ENCODE data around the gene SPOP.
"Not testable (repeated sequence)": the region's sequence is repeated elsewhere in the genome, so short reads cannot be mapped to it uniquely, and the experiment has no call there.

Gene SPOP

GRCh38 chr17:49681106-49681979 is 3.4 kb upstream of the SPOP start:
- CTCF ChIA-PET, result interaction anchor here (0.9 to 6.9 kb wide), 9 partner anchors 9 to 318 kb away, joined by 3 to 59 read pairs (median 5); partner anchors contain the start of gene NXPH3
- DNase-seq (ENCODE audit: low read depth, low spot score), result no peak
- TF ChIP-seq CTCF (IDR thresholded peaks at IDR 0.05; ENCODE audit: insufficient read depth, low read length, missing control alignments), result no peak
- H3K4me3 ChIP-seq (ENCODE audit: low read depth, low read length), result no peak overlapping the region
- POLR2A ChIA-PET, result no interaction called here

GRCh38 chr17:49680314-49680713 is 2.4 kb upstream of the SPOP start:
- no peak for TF ChIP-seq CTCF (IDR thresholded peaks at IDR 0.05; ENCODE audit: insufficient read depth, low read length, missing control alignments)
- no peak overlapping the region for H3K4me3 ChIP-seq (ENCODE audit: low read depth, low read length)
- ChIA-PET POLR2A (no interaction called here), CTCF (interaction anchor here (1.3 to 6.9 kb wide), 4 partner anchors 8 to 111 kb away, joined by 4 to 59 read pairs (median 22); no protein-coding TSS in a partner anchor)
- DNase-seq (ENCODE audit: low read depth, low spot score), result no peak

GRCh38 chr17:49677134-49677932 is 564 bp downstream of the SPOP start:
- DNase-seq (ENCODE audit: low read depth, low spot score), result peak; percentile 42
- TF ChIP-seq CTCF (IDR thresholded peaks at IDR 0.05; ENCODE audit: insufficient read depth, low read length, missing control alignments), result no peak
- POLR2A ChIA-PET, result interaction anchor here (0.6 to 1.0 kb wide), 5 partner anchors 14 to 1272 kb away, joined by 3 to 8 read pairs (median 4); no protein-coding TSS in a partner anchor
- CTCF ChIA-PET, result interaction anchor here (0.7 to 1.8 kb wide), 3 partner anchors 11 to 106 kb away, joined by 3 to 5 read pairs (median 4); no protein-coding TSS in a partner anchor
- peak overlapping the region; percentile 78 for H3K4me3 ChIP-seq (ENCODE audit: low read depth, low read length)

GRCh38 chr17:49676276-49676868 is 1.5 kb downstream of the SPOP start:
- TF ChIP-seq CTCF (IDR thresholded peaks at IDR 0.05; ENCODE audit: insufficient read depth, low read length, missing control alignments), result no peak

GRCh38 chr17:49674507-49674906 is 3.4 kb downstream of the SPOP start:
- TF ChIP-seq CTCF (IDR thresholded peaks at IDR 0.05; ENCODE audit: insufficient read depth, low read length, missing control alignments), result no peak
- CTCF ChIA-PET, result interaction anchor here (0.9 to 2.5 kb wide), 8 partner anchors 11 to 117 kb away, joined by 3 to 13 read pairs (median 4); partner anchors contain the start of gene NXPH3
- POLR2A ChIA-PET, result interaction anchor here (0.6 kb wide), 1 partner anchor 90 kb away, joined by 3 read pairs; no protein-coding TSS in a partner anchor
- H3K4me3 ChIP-seq (ENCODE audit: low read depth, low read length), result no peak overlapping the region
- no peak for DNase-seq (ENCODE audit: low read depth, low spot score)

More at GRCh38 chr17:49676276-49676868, 1.5 kb downstream of the SPOP start:
- no peak for DNase-seq (ENCODE audit: low read depth, low spot score)
- peak overlapping the region; percentile 78 for H3K4me3 ChIP-seq (ENCODE audit: low read depth, low read length)
- ChIA-PET POLR2A (interaction anchor here (0.7 kb wide), 1 partner anchor 30 kb away, joined by 3 read pairs; no protein-coding TSS in a partner anchor), CTCF (interaction anchor here (0.7 to 1.8 kb wide), 7 partner anchors 14 to 109 kb away, joined by 3 to 5 read pairs (median 4); no protein-coding TSS in a partner anchor)

- not testable (repeated sequence) for H3K4me3 ChIP-seq (ENCODE audit: low read depth, low read length); DNase-seq (ENCODE audit: low read depth, low spot score)
- ChIA-PET CTCF (interaction anchor here (1.0 to 2.5 kb wide), 3 partner anchors 98 to 116 kb away, joined by 4 to 13 read pairs (median 4); partner anchors contain the start of gene NXPH3), POLR2A (interaction anchor here (0.6 kb wide), 1 partner anchor 91 kb away, joined by 3 read pairs; no protein-coding TSS in a partner anchor)
These were observed 4.2 kb downstream of the SPOP start for GRCh38 chr17:49673679-49674078.

All from AG04449 (cell line).